Liver (tissue), 9 donors: Measurements from ENCODE around the gene SLC38A11. TPM values are rescaled to one million over a fixed set of nuclear protein-coding genes. Genes with fewer than 3 reads are reported as not detected.
"Not testable (repeated sequence)": the region's sequence is repeated elsewhere in the genome, so short reads cannot be mapped to it uniquely, and the experiment has no call there.

Experiments used
- DNase-seq: peaks from one replicate; pipeline ENCODE4 v3.0.0-alpha.2; 2017; ENCODE audit warnings: low spot score
- H3K27ac ChIP-seq, 2 donors: one replicate each; pipeline ENCODE4 v1.7.0; 2013; ENCODE audit warnings: inconsistent platforms in 2 of 2, low read length in 2 of 2, control low read depth in 1 of 2, low read depth in 1 of 2, mild to moderate bottlenecking in 1 of 2
- H3K27me3 ChIP-seq, 4 donors: one replicate each; pipeline versions ENCODE4 v1.6.1 to v1.7.0; 2013; ENCODE audit warnings: low read length in 3 of 4, inconsistent platforms in 1 of 4, mild to moderate bottlenecking in 1 of 4, moderate library complexity in 1 of 4; ENCODE audit not compliant: control insufficient read depth in 4 of 4, insufficient read depth in 4 of 4
- H3K36me3 ChIP-seq, 4 donors: one replicate each; pipeline versions ENCODE4 v1.6.1 to v1.7.0; 2013; ENCODE audit warnings: low read length in 3 of 4, mild to moderate bottlenecking in 3 of 4, low read depth in 1 of 4, moderate library complexity in 1 of 4; ENCODE audit not compliant: control insufficient read depth in 4 of 4, insufficient read depth in 3 of 4
- H3K4me1 ChIP-seq, 4 donors: one replicate each; pipeline versions ENCODE4 v1.6.1 to v1.7.0; 2013; ENCODE audit warnings: low read length in 3 of 4, mild to moderate bottlenecking in 3 of 4, moderate library complexity in 1 of 4; ENCODE audit not compliant: control insufficient read depth in 4 of 4, insufficient read depth in 4 of 4
- H3K4me3 ChIP-seq, 3 donors: one replicate each; pipeline versions ENCODE4 v1.6.1 to v1.7.0; 2013; ENCODE audit warnings: low read length in 3 of 3, control low read depth in 1 of 3, low read depth in 1 of 3, mild to moderate bottlenecking in 1 of 3
- H3K9ac ChIP-seq, 2 donors: one replicate each; pipeline ENCODE4 v1.7.0; 2013; ENCODE audit warnings: low read length in 2 of 2, mild to moderate bottlenecking in 2 of 2, moderate library complexity in 2 of 2, control low read depth in 1 of 2, low read depth in 1 of 2
- H3K9me3 ChIP-seq, 4 donors: one replicate each; pipeline versions ENCODE4 v1.6.1 to v1.7.0; 2013; ENCODE audit warnings: low read length in 3 of 4; ENCODE audit not compliant: control insufficient read depth in 4 of 4
- ATF3 ChIP-seq: IDR thresholded peaks from 2 replicates; pipeline ENCODE4 v1.6.1; 2016; ENCODE audit warnings: antibody characterized with exemption
- EGR1 ChIP-seq, 2 donors: IDR thresholded peaks; 2 replicates each; pipeline ENCODE4 v1.6.1; 2016 to 2018; ENCODE audit warnings: antibody characterized with exemption in 2 of 2, low read depth in 2 of 2
- FOXA1 ChIP-seq: IDR thresholded peaks from 2 replicates; pipeline ENCODE4 v1.6.1; 2016; ENCODE audit warnings: antibody characterized with exemption
- GABPA ChIP-seq, 2 donors: IDR thresholded peaks in 1 of 2; conservative IDR thresholded peaks in 1 of 2; 2 replicates each; pipeline ENCODE4 v1.6.1; 2016; ENCODE audit warnings: antibody characterized with exemption in 2 of 2, mild to moderate bottlenecking in 1 of 2, moderate library complexity in 1 of 2
- HNF4A ChIP-seq, 2 donors: conservative IDR thresholded peaks; 2 replicates each; pipeline ENCODE4 v1.6.1; 2016; ENCODE audit warnings: antibody characterized with exemption in 2 of 2, mild to moderate bottlenecking in 2 of 2
- HNF4G ChIP-seq: IDR thresholded peaks from 2 replicates; pipeline ENCODE4 v1.6.1; 2016; ENCODE audit warnings: antibody characterized with exemption
- NR2F2 ChIP-seq: IDR thresholded peaks from 2 replicates; pipeline ENCODE4 v1.6.1; 2016; ENCODE audit warnings: antibody characterized with exemption
- RXRA ChIP-seq, 2 donors: IDR thresholded peaks; 2 replicates each; pipeline ENCODE4 v1.6.1; 2017 to 2018; ENCODE audit warnings: antibody characterized with exemption in 2 of 2, mild to moderate bottlenecking in 1 of 2
- SP1 ChIP-seq: IDR thresholded peaks from 2 replicates; pipeline ENCODE4 v1.6.1; 2018; ENCODE audit warnings: antibody characterized with exemption, mild to moderate bottlenecking
- TAF1 ChIP-seq: conservative IDR thresholded peaks from 2 replicates; pipeline ENCODE4 v1.6.1; 2016; ENCODE audit warnings: antibody characterized with exemption, mild to moderate bottlenecking
- WGBS: extraction: QIAGEN DNeasy Blood & Tissue Kit; methylation state at CpG from one replicate; pipeline ENCODE4 v1.1.7; 2013; 5-methylcytosine and 5-hydroxymethylcytosine counted together
- polyA plus RNA-seq, 2 donors: library from polyadenylated mRNA; stranded (reverse) in 1 of 2; unstranded in 1 of 2; fragments of 200-250 nt in 1 of 2; fragments of >200 nt in 1 of 2; fragmentation: Nextera tagmentation in 1 of 2; extraction: Ambion mirVana in 1 of 2; gene quantifications; one replicate each; pipeline versions ENCODE4 v1.2.1 to v1.2.3, GENCODE V29; 2013 to 2015
- total RNA-seq, 2 donors: library from RNA; depleted of rRNA; stranded (reverse); fragments of >200 nt; gene quantifications; one replicate each; pipeline ENCODE4 v1.2.3, GENCODE V29; 2014
- TF ChIP-seq, protein P1 (sequence below): IDR thresholded peaks from 2 replicates; pipeline ENCODE4 v1.6.1; 2016; ENCODE audit warnings: antibody characterized with exemption
- TF ChIP-seq, protein P2 (sequence below): fragments of 150-350 bp; IDR thresholded peaks from 2 replicates; pipeline ENCODE4 v1.5.1; 2017; ENCODE audit warnings: improper control_type of control experiment, low read depth, low read length; ENCODE audit not compliant: missing input control
- donor health status: healthy.
- donor health status: healthy.
- donor health status: healthy.
- donor health status: healthy.
- donor health status: healthy.

SLC38A11 gene
- total and polyA plus RNA-seq, 4 donors = 0.54 to 3.3 (median 2.3) TPM

DNA sequence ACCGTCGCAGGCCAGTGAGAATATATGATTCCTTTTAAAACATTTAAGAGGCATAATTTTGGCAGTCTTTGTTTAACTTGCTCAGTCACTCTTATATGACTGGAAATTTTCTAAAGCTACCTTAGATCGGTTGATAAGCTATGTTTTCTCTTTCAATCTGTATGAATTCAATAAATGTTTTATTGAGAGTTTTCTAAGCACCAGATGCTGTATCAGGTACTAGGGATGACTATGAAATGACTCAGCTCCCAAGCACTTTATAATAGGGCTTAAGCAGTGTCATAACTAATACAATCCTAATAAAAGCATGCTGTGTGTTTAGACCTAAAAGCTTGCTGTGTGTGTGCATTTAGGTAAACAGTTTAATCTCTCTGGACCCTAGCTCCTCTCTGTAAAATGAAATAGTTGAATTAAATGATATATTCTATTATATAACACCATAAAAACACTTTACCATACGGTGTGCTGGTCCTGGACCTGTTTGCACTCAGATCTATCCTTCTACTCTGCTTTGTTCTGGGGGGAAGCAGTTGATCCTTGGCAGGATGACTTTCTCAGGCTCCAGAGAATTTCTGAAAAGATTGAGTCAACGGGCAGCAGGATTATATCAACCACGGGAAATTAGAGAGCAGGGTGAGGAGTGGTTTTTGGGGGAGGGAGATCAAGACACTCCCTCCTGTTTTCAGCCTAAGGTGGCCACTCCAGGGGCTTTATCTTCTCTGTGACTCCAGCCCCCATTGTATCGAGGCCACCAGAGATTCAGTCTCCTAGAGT is 26.1 kb upstream of the SLC38A11 start:
- no peak for TF ChIP-seq HNF4A (conservative IDR thresholded peaks at IDR 0.05)
- TF ChIP-seq, protein P1, sequence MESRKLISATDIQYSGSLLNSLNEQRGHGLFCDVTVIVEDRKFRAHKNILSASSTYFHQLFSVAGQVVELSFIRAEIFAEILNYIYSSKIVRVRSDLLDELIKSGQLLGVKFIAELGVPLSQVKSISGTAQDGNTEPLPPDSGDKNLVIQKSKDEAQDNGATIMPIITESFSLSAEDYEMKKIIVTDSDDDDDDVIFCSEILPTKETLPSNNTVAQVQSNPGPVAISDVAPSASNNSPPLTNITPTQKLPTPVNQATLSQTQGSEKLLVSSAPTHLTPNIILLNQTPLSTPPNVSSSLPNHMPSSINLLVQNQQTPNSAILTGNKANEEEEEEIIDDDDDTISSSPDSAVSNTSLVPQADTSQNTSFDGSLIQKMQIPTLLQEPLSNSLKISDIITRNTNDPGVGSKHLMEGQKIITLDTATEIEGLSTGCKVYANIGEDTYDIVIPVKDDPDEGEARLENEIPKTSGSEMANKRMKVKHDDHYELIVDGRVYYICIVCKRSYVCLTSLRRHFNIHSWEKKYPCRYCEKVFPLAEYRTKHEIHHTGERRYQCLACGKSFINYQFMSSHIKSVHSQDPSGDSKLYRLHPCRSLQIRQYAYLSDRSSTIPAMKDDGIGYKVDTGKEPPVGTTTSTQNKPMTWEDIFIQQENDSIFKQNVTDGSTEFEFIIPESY = no peak
- TF ChIP-seq SP1 = no peak
- TF ChIP-seq RXRA (IDR thresholded peaks at IDR 0.05) = no peak
- no peak for TF ChIP-seq EGR1 (IDR thresholded peaks at IDR 0.05; ENCODE audit: low read depth in 2 of 2)
- TF ChIP-seq ATF3 = no peak
- TF ChIP-seq GABPA (IDR thresholded peaks at IDR 0.05 in 1 of 2, conservative IDR thresholded peaks at IDR 0.05 in 1 of 2) = no peak
- no peak for TF ChIP-seq NR2F2
- WGBS = 80% methylated on average over 7 of the region's 7 CpGs
- H3K27me3 ChIP-seq = no peaks in the 10 kb centered on the region
- no peak overlapping the region for H3K9ac ChIP-seq
- H3K9me3 ChIP-seq = no peaks in the 10 kb centered on the region
- no peaks in the 10 kb centered on the region for H3K4me1 ChIP-seq
- DNase-seq = no peak
- no peaks in the 10 kb centered on the region for H3K36me3 ChIP-seq
- no peak overlapping the region for H3K4me3 ChIP-seq
- H3K27ac ChIP-seq = no peak overlapping the region

- DNase-seq, H3K27me3 ChIP-seq, H3K4me3 ChIP-seq, H3K9ac ChIP-seq, H3K4me1 ChIP-seq, H3K36me3 ChIP-seq, H3K9me3 ChIP-seq, H3K27ac ChIP-seq: not testable (repeated sequence)
- 89% methylated on average over 2 of the region's 2 CpGs for WGBS
Measured at GRCh38 chr2:164980688-164981087, 25.4 kb upstream of the SLC38A11 start.

GRCh38 chr2:164979113-164979512 is 23.8 kb upstream of the SLC38A11 start:
- no peaks in the 10 kb centered on the region for H3K4me1 ChIP-seq
- no peak overlapping the region for H3K4me3 ChIP-seq
- 83% methylated on average over 2 of the region's 2 CpGs for WGBS
- no peak for DNase-seq
- no peaks in the 10 kb centered on the region for H3K9me3 ChIP-seq
- no peaks in the 10 kb centered on the region for H3K36me3 ChIP-seq
- TF ChIP-seq SP1 (no peak), FOXA1 (no peak), HNF4A (conservative IDR thresholded peaks at IDR 0.05) (no peak), TAF1 (no peak), GABPA (IDR thresholded peaks at IDR 0.05 in 1 of 2, conservative IDR thresholded peaks at IDR 0.05 in 1 of 2) (no peak), EGR1 (IDR thresholded peaks at IDR 0.05; ENCODE audit: low read depth in 2 of 2) (no peak), HNF4G (no peak)
- TF ChIP-seq, protein P2, sequence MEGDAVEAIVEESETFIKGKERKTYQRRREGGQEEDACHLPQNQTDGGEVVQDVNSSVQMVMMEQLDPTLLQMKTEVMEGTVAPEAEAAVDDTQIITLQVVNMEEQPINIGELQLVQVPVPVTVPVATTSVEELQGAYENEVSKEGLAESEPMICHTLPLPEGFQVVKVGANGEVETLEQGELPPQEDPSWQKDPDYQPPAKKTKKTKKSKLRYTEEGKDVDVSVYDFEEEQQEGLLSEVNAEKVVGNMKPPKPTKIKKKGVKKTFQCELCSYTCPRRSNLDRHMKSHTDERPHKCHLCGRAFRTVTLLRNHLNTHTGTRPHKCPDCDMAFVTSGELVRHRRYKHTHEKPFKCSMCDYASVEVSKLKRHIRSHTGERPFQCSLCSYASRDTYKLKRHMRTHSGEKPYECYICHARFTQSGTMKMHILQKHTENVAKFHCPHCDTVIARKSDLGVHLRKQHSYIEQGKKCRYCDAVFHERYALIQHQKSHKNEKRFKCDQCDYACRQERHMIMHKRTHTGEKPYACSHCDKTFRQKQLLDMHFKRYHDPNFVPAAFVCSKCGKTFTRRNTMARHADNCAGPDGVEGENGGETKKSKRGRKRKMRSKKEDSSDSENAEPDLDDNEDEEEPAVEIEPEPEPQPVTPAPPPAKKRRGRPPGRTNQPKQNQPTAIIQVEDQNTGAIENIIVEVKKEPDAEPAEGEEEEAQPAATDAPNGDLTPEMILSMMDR = no peak
- H3K27me3 ChIP-seq = no peaks in the 10 kb centered on the region
- H3K27ac ChIP-seq = no peak overlapping the region
- no peak overlapping the region for H3K9ac ChIP-seq

DNA sequence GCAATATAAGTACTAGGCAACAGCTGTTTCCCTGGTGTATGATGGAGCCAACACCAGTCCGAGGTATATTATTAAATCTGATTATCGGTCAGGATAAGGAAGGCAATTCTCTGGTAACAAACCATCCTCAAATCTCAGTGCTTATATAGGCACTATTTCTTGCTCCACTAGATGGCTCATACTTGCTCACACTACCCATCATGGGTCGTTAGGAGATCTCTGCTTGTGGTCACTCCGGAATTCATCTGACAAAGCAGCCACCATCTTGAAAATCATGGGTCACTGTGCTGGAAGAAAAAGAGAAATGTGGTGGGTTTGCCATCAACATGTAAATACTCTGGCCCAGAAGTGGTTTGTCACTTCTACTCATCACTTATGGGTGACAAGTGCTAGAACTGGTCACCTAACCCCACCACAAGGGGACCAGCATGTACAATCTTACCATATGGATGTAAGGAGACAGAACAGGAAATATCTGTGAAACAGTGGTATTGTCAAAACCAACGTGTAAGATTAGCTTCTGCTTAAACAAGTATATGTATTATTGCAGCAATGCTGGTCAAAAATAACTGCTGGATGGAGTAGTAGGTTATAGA is 21.6 kb upstream of the SLC38A11 start:
- not testable (repeated sequence) for H3K9me3 ChIP-seq, DNase-seq, H3K27ac ChIP-seq, H3K27me3 ChIP-seq, H3K4me3 ChIP-seq, H3K4me1 ChIP-seq, H3K9ac ChIP-seq, H3K36me3 ChIP-seq
- WGBS = 82% methylated on average over 5 of the region's 5 CpGs
